GM12873 (cell line): Measurements from ENCODE around the gene ABCA2.

Source experiments
- CTCF ChIP-seq: IDR thresholded peaks from 2 replicates; pipeline ENCODE4 v1.5.1; 2012; ENCODE audit warnings: low read depth, mild to moderate bottlenecking, moderate library complexity, low read length, control low read depth; ENCODE audit not compliant: insufficient read depth; ENCODE audit errors: missing control alignments

The ABCA2 gene

GRCh38 chr9:137013571-137013940, 14.5 kb downstream of the ABCA2 start:
- TF ChIP-seq CTCF, result no peak

GRCh38 chr9:137012694-137013570, 15.1 kb downstream of the ABCA2 start:
- no peak for TF ChIP-seq CTCF

- no peak for TF ChIP-seq CTCF
Observed at GRCh38 chr9:137011907-137012675, 15.9 kb downstream of the ABCA2 start.

GRCh38 chr9:137011156-137011555, 16.9 kb downstream of the ABCA2 start:
- no peak for TF ChIP-seq CTCF

- TF ChIP-seq CTCF, result no peak
Observed at GRCh38 chr9:137009938-137010732, 17.9 kb downstream of the ABCA2 start.

- TF ChIP-seq CTCF, result no peak
Observed at GRCh38 chr9:137009217-137009616, 18.8 kb downstream of the ABCA2 start.

- TF ChIP-seq CTCF, result no peak
Observed at GRCh38 chr9:137008312-137008711, 19.7 kb downstream of the ABCA2 start.
